Right lung (tissue), 5 donors: ENCODE results near the gene CIDEC. TPM values are rescaled to one million over a fixed set of nuclear protein-coding genes. Genes with fewer than 3 reads are reported as not detected.

Experiments used
- polyA plus RNA-seq, 5 donors: library from polyadenylated mRNA; unstranded; fragments of 120-200 nt; gene quantifications; one replicate each; pipeline versions ENCODE4 v1.2.1 to v1.2.3, GENCODE V29; 2013; ENCODE audit warnings: inconsistent platforms in 1 of 5, low replicate concordance in 1 of 5; ENCODE audit not compliant: insufficient read length in 5 of 5, insufficient read depth in 1 of 5

The CIDEC gene
- polyA plus RNA-seq, 5 donors: 0.10 to 0.30 (median 0.21) TPM; not detected in 2

Other genes starting within 250 kb of the CIDEC start
- 10 to 100 TPM; 28.3 to 33.2 (median 30.3) TPM for gene MTMR14, start 230.7 kb downstream of the CIDEC start, polyA plus RNA-seq
- gene CPNE9, start 176.4 kb downstream of the CIDEC start, polyA plus RNA-seq: under 1 TPM in 4 of 5 donors, not detected in 1; 0.05 to 0.27 (median 0.23) TPM
- gene BRPF1, start 148.5 kb downstream of the CIDEC start, polyA plus RNA-seq: 10 to 100 TPM; 16.8 to 25.4 (median 18.5) TPM
- 10 to 100 TPM; 65.6 to 75.5 (median 68.7) TPM for gene OGG1, start 130.3 kb downstream of the CIDEC start, polyA plus RNA-seq
- gene CAMK1, start 110.3 kb downstream of the CIDEC start, polyA plus RNA-seq: 10 to 100 TPM; 18.3 to 29.0 (median 23.1) TPM
- 10 to 100 TPM; 66.6 to 95.1 (median 76.4) TPM for gene TADA3, start 87.8 kb downstream of the CIDEC start, polyA plus RNA-seq
- gene ARPC4, start 87.2 kb downstream of the CIDEC start, polyA plus RNA-seq: 100 to 1,000 TPM in 4 of 5 donors, 10 to 100 TPM in 1; 93.6 to 118 (median 105) TPM
- gene TTLL3, start 70.0 kb downstream of the CIDEC start, polyA plus RNA-seq: 100 to 1,000 TPM in 1 of 5 donors, 10 to 100 TPM in 4; 68.4 to 116 (median 85.6) TPM
- 10 to 100 TPM; 31.0 to 41.7 (median 36.8) TPM for gene RPUSD3, start 36.2 kb downstream of the CIDEC start, polyA plus RNA-seq
- gene JAGN1, start 10.4 kb upstream of the CIDEC start, polyA plus RNA-seq: 10 to 100 TPM; 36.0 to 39.0 (median 38.7) TPM
- gene IL17RE, start 22.6 kb upstream of the CIDEC start, polyA plus RNA-seq: 100 to 1,000 TPM in 2 of 5 donors, 10 to 100 TPM in 3; 74.6 to 102 (median 86.3) TPM
- gene IL17RC, start 36.8 kb upstream of the CIDEC start, polyA plus RNA-seq: 10 to 100 TPM; 39.8 to 56.1 (median 42.6) TPM
- 10 to 100 TPM; 37.8 to 75.1 (median 58.3) TPM for gene CRELD1, start 53.6 kb upstream of the CIDEC start, polyA plus RNA-seq
- gene PRRT3, start 72.2 kb upstream of the CIDEC start, polyA plus RNA-seq: 1 to 10 TPM; 2.9 to 4.7 (median 3.9) TPM
- 10 to 100 TPM; 59.9 to 76.1 (median 70.4) TPM for gene EMC3, start 106.6 kb upstream of the CIDEC start, polyA plus RNA-seq
- 10 to 100 TPM; 15.5 to 29.0 (median 21.6) TPM for gene FANCD2, start 146.2 kb upstream of the CIDEC start, polyA plus RNA-seq
- under 1 TPM in 4 of 5 donors, not detected in 1; 0.36 to 0.82 (median 0.55) TPM for gene FANCD2OS, start 228.0 kb upstream of the CIDEC start, polyA plus RNA-seq
- 100 to 1,000 TPM; 180 to 216 (median 201) TPM for gene BRK1, start 235.4 kb upstream of the CIDEC start, polyA plus RNA-seq